ENCODE measurements around the gene SLC7A6OS. TPM values are rescaled to one million over a fixed set of nuclear protein-coding genes. Genes with fewer than 3 reads are reported as not detected.

Gene SLC7A6OS
- total RNA-seq, 4 donors from 2014 or later = 13.4 to 19.5 (median 14.2) TPM

GRCh38 chr16:68357521-68357922 is 46.8 kb upstream of the SLC7A6OS start:
- no peak overlapping the region for H3K4me3 ChIP-seq
- peaks cover 0 to 92% (median 22%) of the 10 kb centered on the region in 3 donors for H3K36me3 ChIP-seq
- 85 to 89% methylated on average over 9 of the region's 9 CpGs for WGBS, 2 donors
- H3K27me3 ChIP-seq = no peaks in the 10 kb centered on the region
- TF ChIP-seq POLR2A (IDR thresholded peaks at IDR 0.05) = no peak
- TF ChIP-seq, protein P1, sequence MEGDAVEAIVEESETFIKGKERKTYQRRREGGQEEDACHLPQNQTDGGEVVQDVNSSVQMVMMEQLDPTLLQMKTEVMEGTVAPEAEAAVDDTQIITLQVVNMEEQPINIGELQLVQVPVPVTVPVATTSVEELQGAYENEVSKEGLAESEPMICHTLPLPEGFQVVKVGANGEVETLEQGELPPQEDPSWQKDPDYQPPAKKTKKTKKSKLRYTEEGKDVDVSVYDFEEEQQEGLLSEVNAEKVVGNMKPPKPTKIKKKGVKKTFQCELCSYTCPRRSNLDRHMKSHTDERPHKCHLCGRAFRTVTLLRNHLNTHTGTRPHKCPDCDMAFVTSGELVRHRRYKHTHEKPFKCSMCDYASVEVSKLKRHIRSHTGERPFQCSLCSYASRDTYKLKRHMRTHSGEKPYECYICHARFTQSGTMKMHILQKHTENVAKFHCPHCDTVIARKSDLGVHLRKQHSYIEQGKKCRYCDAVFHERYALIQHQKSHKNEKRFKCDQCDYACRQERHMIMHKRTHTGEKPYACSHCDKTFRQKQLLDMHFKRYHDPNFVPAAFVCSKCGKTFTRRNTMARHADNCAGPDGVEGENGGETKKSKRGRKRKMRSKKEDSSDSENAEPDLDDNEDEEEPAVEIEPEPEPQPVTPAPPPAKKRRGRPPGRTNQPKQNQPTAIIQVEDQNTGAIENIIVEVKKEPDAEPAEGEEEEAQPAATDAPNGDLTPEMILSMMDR (IDR thresholded peaks at IDR 0.05) = no peak
- TF ChIP-seq EP300 (IDR thresholded peaks at IDR 0.05) = no peak
- no peak overlapping the region for H3K27ac ChIP-seq
- H3K4me1 ChIP-seq = peaks cover 0 to 10% (median 3%) of the 10 kb centered on the region in 4 donors
- H3K9me3 ChIP-seq = no peaks in the 10 kb centered on the region
- DNase-seq (ENCODE audit: low spot score in 2 of 2) = no peak

- Histone ChIP-seq H3K4me1 (peaks cover 0 to 10% (median 3%) of the 10 kb centered on the region in 4 donors), H3K27me3 (no peaks in the 10 kb centered on the region), H3K4me3 (no peak overlapping the region), H3K27ac (no peak overlapping the region), H3K9me3 (no peaks in the 10 kb centered on the region), H3K36me3 (peaks cover 0 to 98% (median 22%) of the 10 kb centered on the region in 3 donors)
- no peak for DNase-seq (ENCODE audit: low spot score in 2 of 2)
- TF ChIP-seq EP300 (IDR thresholded peaks at IDR 0.05) = no peak
- no peak for TF ChIP-seq POLR2A (IDR thresholded peaks at IDR 0.05)
- TF ChIP-seq, protein P1 (IDR thresholded peaks at IDR 0.05) = no peak
- 87 to 88% methylated on average over 5 of the region's 5 CpGs for WGBS, 2 donors
These were observed 46.2 kb upstream of the SLC7A6OS start for GRCh38 chr16:68356919-68357286.

DNA sequence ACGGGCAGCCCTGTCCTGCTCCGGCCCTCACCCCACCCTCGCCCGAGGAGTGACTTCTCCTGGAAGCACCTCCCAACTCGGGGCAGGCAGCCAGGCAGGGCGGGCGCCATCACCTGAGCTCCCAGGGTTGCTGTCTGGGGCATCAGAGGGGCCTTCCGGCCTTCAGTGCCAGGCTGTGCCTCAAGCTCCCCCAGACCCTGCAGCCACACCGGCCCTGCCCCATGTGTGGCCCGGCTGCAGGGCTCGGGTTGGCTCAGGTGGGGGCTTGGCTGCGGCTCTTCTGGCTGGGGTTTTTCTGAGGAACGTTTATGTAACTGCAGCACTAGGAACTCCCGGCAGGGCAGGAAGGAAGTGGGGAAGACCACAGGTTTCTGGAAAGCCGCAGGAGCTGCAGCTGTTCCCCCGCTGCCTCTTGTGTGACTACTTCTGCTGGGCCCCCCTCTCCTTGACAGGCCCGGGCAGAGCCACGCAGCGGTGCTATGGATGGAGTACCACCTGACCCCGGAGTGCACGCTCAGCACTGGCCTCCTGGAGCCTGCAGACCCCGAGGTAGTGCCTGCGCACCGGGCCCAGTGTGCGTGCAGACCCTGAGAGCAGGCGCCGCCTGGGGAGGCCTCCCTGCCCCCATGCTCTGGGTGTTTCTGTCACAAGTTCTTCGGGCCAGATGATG is 45.6 kb upstream of the SLC7A6OS start:
- peaks cover 0 to 100% (median 22%) of the 10 kb centered on the region in 3 donors for H3K36me3 ChIP-seq
- no peak overlapping the region for H3K27ac ChIP-seq
- no peak for DNase-seq (ENCODE audit: low spot score in 2 of 2)
- peaks cover 0 to 10% (median under 1%) of the 10 kb centered on the region in 4 donors for H3K4me1 ChIP-seq
- WGBS, 2 donors = 76 to 84% methylated on average over 14 to 18 of the region's 28 CpGs
- TF ChIP-seq EP300 (IDR thresholded peaks at IDR 0.05) = no peak
- no peak for TF ChIP-seq POLR2A (IDR thresholded peaks at IDR 0.05)
- TF ChIP-seq, protein P1 (IDR thresholded peaks at IDR 0.05) = no peak
- H3K4me3 ChIP-seq = no peak overlapping the region
- no peaks in the 10 kb centered on the region for H3K9me3 ChIP-seq
- H3K27me3 ChIP-seq = no peaks in the 10 kb centered on the region

DNA sequence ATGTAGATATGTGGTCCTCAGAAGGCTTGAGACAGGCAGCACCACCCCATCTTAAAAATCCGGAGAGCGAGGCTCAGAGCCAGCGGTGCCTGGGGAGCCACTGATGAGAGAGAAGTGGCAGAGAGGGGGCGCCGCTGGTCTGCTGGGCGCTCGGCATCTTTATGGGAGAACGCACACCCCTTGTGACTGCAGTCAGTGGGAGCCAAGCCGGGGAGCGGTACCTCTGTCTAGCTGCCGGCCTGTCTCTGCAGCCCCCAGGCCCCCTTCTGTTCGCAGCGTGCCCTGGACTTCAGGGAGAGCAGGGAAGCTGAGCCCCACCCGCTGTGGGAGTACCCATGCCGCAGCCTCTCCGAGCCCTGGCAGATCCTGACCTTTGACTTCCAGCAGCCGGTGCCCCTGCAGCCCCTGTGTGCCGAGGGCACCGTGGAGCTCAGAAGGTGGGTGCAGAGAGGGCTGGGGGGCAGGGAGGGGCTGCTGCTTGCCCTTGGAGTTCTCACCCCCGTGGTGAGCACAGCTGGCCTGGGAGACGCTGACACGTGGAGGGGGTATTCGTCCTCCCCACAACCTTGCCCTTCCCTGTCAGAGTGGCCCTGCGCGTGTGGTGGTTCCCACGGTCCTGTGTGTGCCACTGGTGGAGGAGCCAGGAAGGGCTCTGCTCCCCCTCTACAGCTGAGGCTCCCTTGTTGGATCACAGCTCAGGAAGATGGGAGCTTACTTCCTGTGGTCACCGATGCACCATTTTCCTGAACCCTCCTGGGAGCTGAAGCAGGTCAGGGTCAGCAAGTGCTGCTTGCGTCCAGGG is 44.9 kb upstream of the SLC7A6OS start:
- no peak for DNase-seq (ENCODE audit: low spot score in 2 of 2)
- H3K36me3 ChIP-seq = peaks cover 0 to 100% (median 22%) of the 10 kb centered on the region in 3 donors
- WGBS, 2 donors = 80 to 86% methylated on average over 19 to 23 of the region's 28 CpGs
- TF ChIP-seq EP300 (IDR thresholded peaks at IDR 0.05) = no peak
- no peak for TF ChIP-seq POLR2A (IDR thresholded peaks at IDR 0.05)
- TF ChIP-seq, protein P1 (IDR thresholded peaks at IDR 0.05) = no peak
- no peak overlapping the region for H3K4me3 ChIP-seq
- peaks cover 0 to 10% (median 0%) of the 10 kb centered on the region in 4 donors for H3K4me1 ChIP-seq
- H3K27ac ChIP-seq = no peak overlapping the region
- H3K9me3 ChIP-seq = no peaks in the 10 kb centered on the region
- no peaks in the 10 kb centered on the region for H3K27me3 ChIP-seq

DNA sequence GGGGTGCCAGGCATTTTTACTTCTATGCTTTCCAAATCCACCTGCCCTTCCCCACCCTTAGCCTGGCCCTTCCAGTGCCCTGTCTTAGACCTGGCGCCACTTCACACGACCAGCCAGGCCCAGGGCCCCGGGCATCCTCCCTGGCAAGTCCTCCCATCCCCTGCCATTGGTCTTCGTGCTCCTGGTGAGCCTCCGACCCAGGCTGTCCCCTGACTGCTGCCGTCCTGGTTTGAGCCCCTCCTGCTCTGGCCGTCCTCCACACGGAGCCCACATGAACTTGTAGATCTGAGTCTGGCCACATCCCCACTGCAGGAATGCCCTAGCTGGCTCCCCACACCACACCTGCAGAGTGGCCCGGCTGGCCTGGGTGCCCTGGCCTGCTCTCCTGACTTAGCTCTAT is 44.1 kb upstream of the SLC7A6OS start:
- 83 to 89% methylated on average over 9 of the region's 9 CpGs for WGBS, 2 donors
- H3K36me3 ChIP-seq = peaks cover 0 to 100% (median 22%) of the 10 kb centered on the region in 3 donors
- H3K9me3 ChIP-seq = no peaks in the 10 kb centered on the region
- DNase-seq (ENCODE audit: low spot score in 2 of 2) = no peak
- H3K27me3 ChIP-seq = no peaks in the 10 kb centered on the region
- peaks cover 0 to 10% (median 0%) of the 10 kb centered on the region in 4 donors for H3K4me1 ChIP-seq
- TF ChIP-seq EP300 (IDR thresholded peaks at IDR 0.05) (no peak), POLR2A (IDR thresholded peaks at IDR 0.05) (no peak)
- TF ChIP-seq, protein P1 (IDR thresholded peaks at IDR 0.05) = no peak
- H3K27ac ChIP-seq = no peak overlapping the region
- no peak overlapping the region for H3K4me3 ChIP-seq

All from tibial nerve (tissue), 4 donors.